Neural progenitor cell (in vitro differentiated cells): ENCODE data around the gene PRR7. TPM values are rescaled to one million over a fixed set of nuclear protein-coding genes. Genes with fewer than 3 reads are reported as not detected.
A peak's percentile ranks its signal among the peaks of the same experiment; 100 is the strongest.

Source experiments
- DNase-seq: peaks from one replicate; pipeline ENCODE4 v3.0.0-alpha.2; 2016; ENCODE audit warnings: low spot score
- H2AFZ ChIP-seq: fragments of 200-600 bp; sonication (generic); replicated peaks from 2 replicates; pipeline ENCODE4 v1.6.1; 2016; ENCODE audit warnings: antibody characterized with exemption
- H3F3A ChIP-seq: fragments of 200-600 bp; sonication (generic); 2 replicates; pipeline ENCODE4 v1.6.1; 2016; ENCODE audit warnings: antibody characterized with exemption, low read depth
- H3K27ac ChIP-seq: fragments of 200-600 bp; sonication (generic); 2 replicates; pipeline ENCODE4 v1.5.1; 2016; ENCODE audit warnings: mild to moderate bottlenecking
- H3K27me3 ChIP-seq: fragments of 200-600 bp; sonication (generic); 2 replicates; pipeline ENCODE4 v1.6.1; 2016; ENCODE audit warnings: mild to moderate bottlenecking, moderate library complexity
- H3K36me3 ChIP-seq: fragments of 200-600 bp; sonication (generic); 2 replicates; pipeline ENCODE4 v1.5.1; 2016
- H3K4me1 ChIP-seq: fragments of 200-600 bp; sonication (generic); 2 replicates; pipeline ENCODE4 v1.6.1; 2016; ENCODE audit warnings: mixed run types
- H3K4me2 ChIP-seq: fragments of 200-600 bp; sonication (generic); 2 replicates; pipeline ENCODE4 v1.6.1; 2016
- H3K4me3 ChIP-seq: fragments of 200-600 bp; sonication (generic); 2 replicates; pipeline ENCODE4 v1.5.1; 2016
- H3K79me2 ChIP-seq: fragments of 200-600 bp; sonication (generic); 2 replicates; pipeline ENCODE4 v1.6.1; 2016; ENCODE audit warnings: low read depth
- H3K9ac ChIP-seq: fragments of 200-600 bp; sonication (generic); 2 replicates; pipeline ENCODE4 v1.6.1; 2016
- H3K9me3 ChIP-seq: fragments of 200-600 bp; sonication (generic); 2 replicates; pipeline ENCODE4 v1.5.1; 2016; ENCODE audit warnings: low read depth
- H4K20me1 ChIP-seq: fragments of 200-600 bp; sonication (generic); 2 replicates; pipeline ENCODE4 v1.6.1; 2016; ENCODE audit warnings: low read depth
- H3K27ac Mint-ChIP-seq: 3 replicates; pipeline ENCODE4 v1.8.0; 2021; ENCODE audit warnings: mixed read lengths
- H3K27me3 Mint-ChIP-seq: 2 replicates; pipeline ENCODE4 v1.8.0; 2022; ENCODE audit warnings: low read depth, mild to moderate bottlenecking, inconsistent platforms, moderate library complexity, mixed read lengths; ENCODE audit not compliant: insufficient read depth
- H3K36me3 Mint-ChIP-seq: 3 replicates; pipeline ENCODE4 v1.8.0; 2021; ENCODE audit warnings: mixed read lengths
- H3K4me1 Mint-ChIP-seq: 3 replicates; pipeline ENCODE4 v1.8.0; 2021; ENCODE audit warnings: mixed read lengths
- H3K4me3 Mint-ChIP-seq: 3 replicates; pipeline ENCODE4 v1.8.0; 2021; ENCODE audit warnings: mild to moderate bottlenecking, moderate library complexity, mixed read lengths
- H3K9me3 Mint-ChIP-seq: 3 replicates; pipeline ENCODE4 v1.8.0; 2020; ENCODE audit warnings: mixed read lengths
- CTCF ChIP-seq: fragments of 200-600 bp; sonication (generic); IDR thresholded peaks from 2 replicates; pipeline ENCODE4 v1.5.1; 2017; ENCODE audit warnings: antibody characterized with exemption, mild to moderate bottlenecking
- EZH2 ChIP-seq: fragments of 200-600 bp; sonication (generic); IDR thresholded peaks from 2 replicates; pipeline ENCODE4 v1.6.1; 2017; ENCODE audit warnings: antibody characterized with exemption, mild to moderate bottlenecking, moderate library complexity
- EZH2phosphoT487 ChIP-seq: fragments of 200-600 bp; sonication (generic); IDR thresholded peaks from 2 replicates; pipeline ENCODE4 v1.6.1; 2017; ENCODE audit warnings: antibody characterized with exemption
- total RNA-seq: library from RNA; depleted of rRNA; stranded (reverse); fragments of >200 nt; gene quantifications from 2 replicates; pipeline ENCODE4 v1.2.3, GENCODE V29; 2015; ENCODE audit warnings: low replicate concordance

PRR7 gene
- total RNA-seq, 1 donor from 2014 or later, result 4.5 TPM

- no peaks in the 10 kb centered on the region for H3K9me3 Mint-ChIP-seq
- Histone ChIP-seq H3K9me3 (no peaks in the 10 kb centered on the region), H3K79me2 (no peaks in the 10 kb centered on the region), H3K27ac (no peak overlapping the region), H3K27me3 (no peaks in the 10 kb centered on the region), H2AFZ (no peak overlapping the region), H3K4me1 (peaks cover 17% of the 10 kb centered on the region), H3K9ac (no peak overlapping the region), H3K4me2 (no peak overlapping the region), H3F3A (peaks cover 28% of the 10 kb centered on the region), H3K4me3 (no peak overlapping the region), H3K36me3 (no peaks in the 10 kb centered on the region), H4K20me1 (peaks cover 2% of the 10 kb centered on the region)
- no peak overlapping the region for H3K27ac Mint-ChIP-seq
- H3K27me3 Mint-ChIP-seq, result peaks cover 14% of the 10 kb centered on the region
- TF ChIP-seq EZH2phosphoT487 (no peak), EZH2 (no peak), CTCF (no peak)
- DNase-seq, result no peak
- peaks cover 10% of the 10 kb centered on the region for H3K36me3 Mint-ChIP-seq
- H3K4me3 Mint-ChIP-seq, result no peak overlapping the region
- H3K4me1 Mint-ChIP-seq, result peaks cover 27% of the 10 kb centered on the region
These were observed 3.2 kb upstream of the PRR7 start for GRCh38 chr5:177443144-177443983.

GRCh38 chr5:177444106-177445051 is 2.2 kb upstream of the PRR7 start:
- Histone ChIP-seq H2AFZ (no peak overlapping the region), H3K79me2 (no peaks in the 10 kb centered on the region), H3F3A (peaks cover 38% of the 10 kb centered on the region), H4K20me1 (peaks cover 12% of the 10 kb centered on the region), H3K9ac (no peak overlapping the region), H3K4me2 (no peak overlapping the region), H3K27ac (no peak overlapping the region), H3K4me3 (no peak overlapping the region), H3K36me3 (no peaks in the 10 kb centered on the region), H3K9me3 (no peaks in the 10 kb centered on the region), H3K27me3 (no peaks in the 10 kb centered on the region), H3K4me1 (peaks cover 17% of the 10 kb centered on the region)
- peaks cover 37% of the 10 kb centered on the region for H3K4me1 Mint-ChIP-seq
- H3K9me3 Mint-ChIP-seq, result no peaks in the 10 kb centered on the region
- H3K27me3 Mint-ChIP-seq, result peaks cover 18% of the 10 kb centered on the region
- H3K4me3 Mint-ChIP-seq, result peak overlapping the region; percentile 87
- peaks cover 6% of the 10 kb centered on the region for H3K36me3 Mint-ChIP-seq
- H3K27ac Mint-ChIP-seq, result peak overlapping the region; percentile 27
- DNase-seq, result no peak
- no peak for TF ChIP-seq CTCF
- no peak for TF ChIP-seq EZH2
- TF ChIP-seq EZH2phosphoT487, result no peak

GRCh38 chr5:177445052-177445916 is 1.3 kb upstream of the PRR7 start:
- Histone ChIP-seq H3K27ac (no peak overlapping the region), H3K4me1 (peaks cover 17% of the 10 kb centered on the region), H3K79me2 (no peaks in the 10 kb centered on the region), H3K4me3 (peak overlapping the region; percentile 93), H3K9ac (no peak overlapping the region), H2AFZ (no peak overlapping the region), H3K4me2 (peak overlapping the region; percentile 80), H3K9me3 (no peaks in the 10 kb centered on the region), H3K27me3 (no peaks in the 10 kb centered on the region), H3F3A (peaks cover 39% of the 10 kb centered on the region), H3K36me3 (no peaks in the 10 kb centered on the region), H4K20me1 (peaks cover 16% of the 10 kb centered on the region)
- Mint-ChIP-seq H3K27ac (peak overlapping the region; percentile 95), H3K4me1 (peaks cover 42% of the 10 kb centered on the region), H3K4me3 (peak overlapping the region; percentile 87), H3K27me3 (peaks cover 14% of the 10 kb centered on the region), H3K36me3 (no peaks in the 10 kb centered on the region), H3K9me3 (no peaks in the 10 kb centered on the region)
- TF ChIP-seq CTCF (no peak), EZH2phosphoT487 (no peak), EZH2 (no peak)
- no peak for DNase-seq
